Neural progenitor cell (in vitro differentiated cells): Measurements from ENCODE around the gene SS18L1.

Experiments used
- EZH2 ChIP-seq: fragments of 200-600 bp; sonication (generic); IDR thresholded peaks from 2 replicates; pipeline ENCODE4 v1.6.1; 2017; ENCODE audit warnings: antibody characterized with exemption, mild to moderate bottlenecking, moderate library complexity
- EZH2phosphoT487 ChIP-seq: fragments of 200-600 bp; sonication (generic); IDR thresholded peaks from 2 replicates; pipeline ENCODE4 v1.6.1; 2017; ENCODE audit warnings: antibody characterized with exemption
- TF ChIP-seq, protein P1 (sequence below): fragments of 200-600 bp; sonication (generic); IDR thresholded peaks from 2 replicates; pipeline ENCODE4 v1.5.1; 2017; ENCODE audit warnings: antibody characterized with exemption, mild to moderate bottlenecking

DNA sequence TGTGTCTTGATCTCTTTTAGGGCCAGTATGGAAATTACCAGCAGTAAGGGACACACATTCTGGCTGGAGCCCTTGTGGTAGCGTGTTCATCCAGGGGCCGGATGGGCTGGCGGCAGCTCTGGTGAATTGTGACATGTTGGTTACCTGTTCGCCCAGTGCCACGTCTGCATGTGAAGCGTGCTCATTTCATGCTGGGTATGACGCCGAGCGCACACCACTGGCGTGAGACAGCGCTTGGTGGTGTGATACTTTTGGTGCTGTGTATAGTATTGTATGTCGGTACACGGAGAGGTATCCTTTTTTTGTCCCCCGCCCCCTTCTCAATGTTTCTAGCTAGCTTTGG is 35.6 kb downstream of the SS18L1 start:
- TF ChIP-seq EZH2phosphoT487 (no peak), EZH2 (no peak)
- TF ChIP-seq, protein P1, sequence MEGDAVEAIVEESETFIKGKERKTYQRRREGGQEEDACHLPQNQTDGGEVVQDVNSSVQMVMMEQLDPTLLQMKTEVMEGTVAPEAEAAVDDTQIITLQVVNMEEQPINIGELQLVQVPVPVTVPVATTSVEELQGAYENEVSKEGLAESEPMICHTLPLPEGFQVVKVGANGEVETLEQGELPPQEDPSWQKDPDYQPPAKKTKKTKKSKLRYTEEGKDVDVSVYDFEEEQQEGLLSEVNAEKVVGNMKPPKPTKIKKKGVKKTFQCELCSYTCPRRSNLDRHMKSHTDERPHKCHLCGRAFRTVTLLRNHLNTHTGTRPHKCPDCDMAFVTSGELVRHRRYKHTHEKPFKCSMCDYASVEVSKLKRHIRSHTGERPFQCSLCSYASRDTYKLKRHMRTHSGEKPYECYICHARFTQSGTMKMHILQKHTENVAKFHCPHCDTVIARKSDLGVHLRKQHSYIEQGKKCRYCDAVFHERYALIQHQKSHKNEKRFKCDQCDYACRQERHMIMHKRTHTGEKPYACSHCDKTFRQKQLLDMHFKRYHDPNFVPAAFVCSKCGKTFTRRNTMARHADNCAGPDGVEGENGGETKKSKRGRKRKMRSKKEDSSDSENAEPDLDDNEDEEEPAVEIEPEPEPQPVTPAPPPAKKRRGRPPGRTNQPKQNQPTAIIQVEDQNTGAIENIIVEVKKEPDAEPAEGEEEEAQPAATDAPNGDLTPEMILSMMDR, result no peak
